NCI-H510A (cell line): ENCODE data around the gene TRPM2.
"Not testable (repeated sequence)": the region's sequence is repeated elsewhere in the genome, so short reads cannot be mapped to it uniquely, and the experiment has no call there.

Experiments used
- DNase-seq: peaks from one replicate; lab custom pipeline; 2025; lab: John Stamatoyannopoulos, UW

Gene TRPM2

GRCh38 chr21:44375281-44375651, 21.8 kb downstream of the TRPM2 start:
- DNase-seq, result no peak

- DNase-seq, result no peak
These were observed 22.4 kb downstream of the TRPM2 start for GRCh38 chr21:44375761-44376241.

- no peak for DNase-seq
These were observed 23.2 kb downstream of the TRPM2 start for GRCh38 chr21:44376606-44377005.

- no peak for DNase-seq
These were observed 23.9 kb downstream of the TRPM2 start for GRCh38 chr21:44377201-44377921.

- DNase-seq, result no peak
These were observed 24.7 kb downstream of the TRPM2 start for GRCh38 chr21:44377922-44378645.

- DNase-seq, result no peak
These were observed 25.5 kb downstream of the TRPM2 start for GRCh38 chr21:44378646-44379514.

DNA sequence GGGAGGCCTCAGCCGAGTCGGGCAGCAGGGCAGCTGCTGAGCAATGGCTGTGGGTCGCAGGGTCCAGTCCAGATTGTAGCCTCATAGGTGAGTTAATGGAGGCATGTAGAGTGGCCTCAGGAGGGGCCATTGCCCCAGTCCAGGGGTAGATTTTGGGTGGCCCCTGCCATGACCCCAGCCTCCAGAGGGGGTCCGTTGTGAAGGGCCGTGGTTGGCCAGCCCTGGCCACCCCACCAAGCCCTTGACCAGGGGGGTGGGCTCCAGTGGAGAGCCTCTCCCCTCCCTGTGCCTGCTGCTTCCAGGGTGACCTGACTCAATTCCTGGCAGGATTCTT, 26.1 kb downstream of the TRPM2 start:
- DNase-seq, result no peak

GRCh38 chr21:44379991-44380865, 26.8 kb downstream of the TRPM2 start:
- no peak for DNase-seq

GRCh38 chr21:44380876-44381275, 27.5 kb downstream of the TRPM2 start:
- DNase-seq, result no peak

GRCh38 chr21:44381874-44382273, 28.5 kb downstream of the TRPM2 start:
- DNase-seq, result no peak

DNA sequence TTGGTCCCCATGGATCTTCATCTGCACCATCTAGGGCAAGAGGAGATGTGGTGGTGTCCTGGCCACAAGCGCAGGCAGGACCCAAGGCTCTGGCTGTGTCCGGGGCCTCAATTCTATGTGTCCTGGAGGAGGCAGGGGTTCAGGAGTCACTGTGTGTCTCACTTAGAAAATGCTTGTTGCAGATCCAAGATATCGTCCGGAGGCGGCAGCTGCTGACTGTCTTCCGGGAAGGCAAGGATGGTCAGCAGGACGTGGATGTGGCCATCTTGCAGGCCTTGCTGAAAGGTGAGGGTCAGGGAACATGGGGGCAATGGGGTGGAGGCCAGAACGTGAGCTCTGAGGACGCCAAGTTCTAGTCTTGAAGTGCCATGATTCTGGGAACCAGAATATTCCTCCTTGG, 29.1 kb downstream of the TRPM2 start:
- no peak for DNase-seq

GRCh38 chr21:44383216-44383615, 29.8 kb downstream of the TRPM2 start:
- DNase-seq, result no peak

DNA sequence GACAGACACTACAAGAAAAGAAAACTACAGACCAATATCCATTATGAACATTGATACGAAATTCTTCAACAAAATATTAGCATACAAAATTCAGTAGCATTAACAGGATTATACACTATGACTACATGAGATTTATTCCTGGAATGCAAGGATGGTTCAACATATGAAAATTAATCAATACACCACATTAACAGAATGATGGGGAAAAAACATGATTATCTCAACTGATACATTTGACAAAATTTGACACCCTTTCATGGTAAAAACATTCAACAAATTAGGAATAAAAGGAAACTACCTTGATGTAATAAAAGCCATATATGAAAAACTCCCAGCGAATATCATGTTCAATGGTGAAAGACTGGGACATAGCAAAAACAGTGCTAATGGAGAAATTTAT, 31.5 kb downstream of the TRPM2 start:
- DNase-seq, result no peak

- DNase-seq, result no peak
These were observed 35.9 kb downstream of the TRPM2 start for GRCh38 chr21:44389335-44389734.

DNA sequence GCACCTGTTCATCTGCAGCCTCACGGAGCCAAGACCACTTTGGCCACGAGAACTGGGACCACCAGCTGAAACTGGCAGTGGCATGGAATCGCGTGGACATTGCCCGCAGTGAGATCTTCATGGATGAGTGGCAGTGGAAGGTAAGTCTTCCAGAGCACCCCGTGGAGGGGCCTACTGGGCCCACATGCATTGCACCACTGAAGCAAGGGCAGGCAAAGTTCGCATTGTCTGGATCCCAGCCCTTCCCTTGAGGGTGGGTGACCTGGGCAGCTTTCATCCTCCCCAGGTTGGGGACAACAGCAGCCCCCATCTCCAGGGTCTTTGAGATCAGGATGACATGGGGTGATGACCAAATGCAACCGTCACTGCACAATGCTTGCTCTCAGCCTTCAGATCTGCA, 37.5 kb downstream of the TRPM2 start:
- no peak for DNase-seq

DNA sequence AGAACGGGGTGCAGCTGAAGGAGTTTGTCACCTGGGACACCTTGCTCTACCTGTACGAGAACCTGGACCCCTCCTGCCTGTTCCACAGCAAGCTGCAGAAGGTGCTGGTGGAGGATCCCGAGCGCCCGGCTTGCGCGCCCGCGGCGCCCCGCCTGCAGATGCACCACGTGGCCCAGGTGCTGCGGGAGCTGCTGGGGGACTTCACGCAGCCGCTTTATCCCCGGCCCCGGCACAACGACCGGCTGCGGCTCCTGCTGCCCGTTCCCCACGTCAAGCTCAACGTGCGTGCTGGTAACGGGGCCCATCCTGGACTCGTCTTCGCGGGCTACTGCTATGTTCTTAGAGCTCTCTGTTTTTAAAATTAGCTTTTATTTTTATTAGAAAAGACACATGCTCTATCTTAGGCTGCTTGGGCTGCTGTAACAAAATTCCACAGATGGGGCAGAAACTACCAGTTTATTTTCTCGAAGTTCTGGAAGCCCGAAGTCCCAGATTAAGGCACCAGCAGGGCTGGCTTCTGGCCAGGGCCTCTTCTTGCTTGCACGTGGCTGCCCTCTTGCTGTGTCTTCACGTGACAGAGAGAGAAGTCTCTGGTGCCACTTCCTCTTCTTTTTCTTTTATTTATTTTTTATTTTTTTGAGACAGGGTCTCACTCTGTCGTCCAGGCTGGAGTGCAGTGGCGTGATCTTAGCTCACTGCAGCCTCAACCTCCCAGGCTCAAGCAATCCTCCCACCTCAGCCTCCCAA, 38.1 kb downstream of the TRPM2 start:
- no peak for DNase-seq

DNA sequence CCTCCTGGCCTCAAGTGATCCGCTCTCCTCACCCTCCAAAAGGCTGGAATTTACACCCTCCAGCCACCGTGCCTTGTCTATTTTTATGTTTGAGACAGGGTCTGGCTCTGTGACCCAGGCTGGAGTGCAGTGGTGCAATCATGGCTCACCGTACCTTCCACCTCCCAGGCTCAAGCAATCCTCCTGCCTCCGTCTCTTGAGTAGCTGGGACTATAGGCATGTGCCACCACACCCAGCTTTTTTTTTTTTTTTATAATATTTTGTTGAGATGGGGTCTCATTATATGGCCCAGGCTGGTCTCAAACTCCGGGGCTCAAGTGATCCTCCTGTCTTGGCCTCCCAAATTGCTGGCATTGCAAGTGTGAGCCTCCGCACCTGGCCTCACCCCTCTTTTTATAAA, 38.8 kb downstream of the TRPM2 start:
- no peak for DNase-seq

- no peak for DNase-seq
These were observed 39.5 kb downstream of the TRPM2 start for GRCh38 chr21:44392916-44393315.

- DNase-seq, result no peak
These were observed 41.3 kb downstream of the TRPM2 start for GRCh38 chr21:44394733-44395132.

DNA sequence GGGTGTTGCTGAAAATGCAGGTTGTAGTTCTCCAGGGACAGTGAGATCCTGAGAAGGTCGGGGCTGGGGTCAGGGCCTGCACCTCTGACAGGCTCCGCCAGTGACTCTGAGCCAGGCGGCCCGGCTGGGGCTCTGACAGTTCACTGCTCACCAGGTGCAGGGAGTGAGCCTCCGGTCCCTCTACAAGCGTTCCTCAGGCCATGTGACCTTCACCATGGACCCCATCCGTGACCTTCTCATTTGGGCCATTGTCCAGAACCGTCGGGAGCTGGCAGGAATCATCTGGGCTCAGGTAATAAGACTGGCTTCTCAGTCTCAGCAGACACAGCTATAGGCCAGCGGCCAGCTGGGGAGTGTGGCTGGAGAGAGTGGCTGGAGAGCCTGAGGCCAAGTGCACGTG, 41.8 kb downstream of the TRPM2 start:
- no peak for DNase-seq

DNA sequence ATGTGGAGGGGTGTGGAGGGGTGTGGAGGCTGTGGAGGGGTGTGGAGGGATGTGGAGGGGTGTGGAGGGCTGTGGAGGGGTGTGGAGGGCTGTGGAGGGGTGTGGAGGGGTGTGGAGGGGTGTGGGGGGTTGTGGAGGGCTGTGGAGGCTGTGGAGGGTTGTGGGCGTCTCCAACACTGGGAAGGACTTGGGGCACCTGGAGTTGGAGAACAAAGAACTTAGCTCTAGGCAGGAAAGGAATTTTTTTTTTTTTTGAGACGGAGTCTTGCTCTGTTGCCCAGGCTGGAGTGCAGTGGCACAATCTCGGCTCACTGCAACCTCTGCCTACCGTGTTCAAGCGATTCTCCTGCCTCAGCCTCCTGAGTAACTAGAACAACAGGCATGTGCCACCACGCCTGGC, 43.4 kb downstream of the TRPM2 start:
- DNase-seq, result not testable (repeated sequence)
